ENCODE measurements around the gene EVI5L.

DNA sequence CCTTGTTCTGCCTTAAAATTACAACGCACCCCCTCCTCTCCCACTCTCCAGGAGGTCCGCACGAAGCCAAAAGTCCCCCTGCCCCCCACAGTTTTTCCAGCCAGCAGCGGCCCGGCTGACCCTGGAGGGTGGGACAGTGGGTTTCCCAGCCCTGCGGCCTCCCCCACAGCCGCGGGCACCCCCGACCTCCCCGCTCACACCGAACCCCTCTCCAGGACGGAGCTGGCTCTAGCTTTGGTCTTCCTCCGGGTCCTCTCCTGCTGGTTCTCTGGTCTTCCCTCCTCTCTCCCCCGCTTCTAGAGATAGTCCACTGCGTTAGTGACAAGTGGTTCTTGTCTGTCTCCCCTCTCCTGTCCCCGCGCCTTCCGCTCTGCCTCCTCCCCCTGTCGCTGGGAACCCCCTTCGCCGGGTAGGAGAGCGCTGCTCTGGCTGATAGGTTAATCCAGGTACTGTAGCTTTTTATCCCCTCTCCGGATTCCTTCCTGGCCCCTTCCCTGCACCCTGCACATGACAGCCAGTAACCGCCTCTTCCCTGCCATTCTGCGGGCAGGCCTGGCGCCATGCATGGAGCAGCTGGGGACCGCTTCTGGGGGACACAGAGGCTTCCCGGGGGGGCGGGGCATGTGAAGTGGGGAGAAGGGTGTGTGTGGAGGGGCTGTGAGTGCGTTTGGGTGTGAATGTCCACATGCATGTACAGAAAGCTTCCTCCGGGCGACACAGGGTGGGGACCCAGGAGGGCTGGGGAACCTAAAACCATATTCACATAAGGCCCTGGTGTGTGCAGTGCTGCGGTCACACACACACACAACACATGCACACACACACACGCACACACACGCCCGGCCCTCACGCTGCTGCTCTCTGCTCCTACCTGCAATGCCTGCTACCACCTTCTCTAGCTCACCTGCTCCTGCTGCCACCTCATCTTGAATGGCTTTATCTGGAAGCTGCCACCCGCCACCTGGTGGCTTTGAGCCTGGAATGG, 27.0 kb downstream of the EVI5L start:
- TF ChIP-seq, protein P1, sequence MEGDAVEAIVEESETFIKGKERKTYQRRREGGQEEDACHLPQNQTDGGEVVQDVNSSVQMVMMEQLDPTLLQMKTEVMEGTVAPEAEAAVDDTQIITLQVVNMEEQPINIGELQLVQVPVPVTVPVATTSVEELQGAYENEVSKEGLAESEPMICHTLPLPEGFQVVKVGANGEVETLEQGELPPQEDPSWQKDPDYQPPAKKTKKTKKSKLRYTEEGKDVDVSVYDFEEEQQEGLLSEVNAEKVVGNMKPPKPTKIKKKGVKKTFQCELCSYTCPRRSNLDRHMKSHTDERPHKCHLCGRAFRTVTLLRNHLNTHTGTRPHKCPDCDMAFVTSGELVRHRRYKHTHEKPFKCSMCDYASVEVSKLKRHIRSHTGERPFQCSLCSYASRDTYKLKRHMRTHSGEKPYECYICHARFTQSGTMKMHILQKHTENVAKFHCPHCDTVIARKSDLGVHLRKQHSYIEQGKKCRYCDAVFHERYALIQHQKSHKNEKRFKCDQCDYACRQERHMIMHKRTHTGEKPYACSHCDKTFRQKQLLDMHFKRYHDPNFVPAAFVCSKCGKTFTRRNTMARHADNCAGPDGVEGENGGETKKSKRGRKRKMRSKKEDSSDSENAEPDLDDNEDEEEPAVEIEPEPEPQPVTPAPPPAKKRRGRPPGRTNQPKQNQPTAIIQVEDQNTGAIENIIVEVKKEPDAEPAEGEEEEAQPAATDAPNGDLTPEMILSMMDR (IDR thresholded peaks at IDR 0.05): no peak
- TF ChIP-seq POLR2A (IDR thresholded peaks at IDR 0.05): no peak
